Neural progenitor cell (in vitro differentiated cells): Measurements from ENCODE around the gene RAB5B. TPM values are rescaled to one million over a fixed set of nuclear protein-coding genes. Genes with fewer than 3 reads are reported as not detected.
A peak's percentile ranks its signal among the peaks of the same experiment; 100 is the strongest.

Experiments used
- DNase-seq: peaks from one replicate; pipeline ENCODE4 v3.0.0-alpha.2; 2016; ENCODE audit warnings: low spot score
- H2AFZ ChIP-seq: fragments of 200-600 bp; sonication (generic); replicated peaks from 2 replicates; pipeline ENCODE4 v1.6.1; 2016; ENCODE audit warnings: antibody characterized with exemption
- H3F3A ChIP-seq: fragments of 200-600 bp; sonication (generic); 2 replicates; pipeline ENCODE4 v1.6.1; 2016; ENCODE audit warnings: antibody characterized with exemption, low read depth
- H3K27ac ChIP-seq: fragments of 200-600 bp; sonication (generic); 2 replicates; pipeline ENCODE4 v1.5.1; 2016; ENCODE audit warnings: mild to moderate bottlenecking
- H3K27me3 ChIP-seq: fragments of 200-600 bp; sonication (generic); 2 replicates; pipeline ENCODE4 v1.6.1; 2016; ENCODE audit warnings: mild to moderate bottlenecking, moderate library complexity
- H3K36me3 ChIP-seq: fragments of 200-600 bp; sonication (generic); 2 replicates; pipeline ENCODE4 v1.5.1; 2016
- H3K4me1 ChIP-seq: fragments of 200-600 bp; sonication (generic); 2 replicates; pipeline ENCODE4 v1.6.1; 2016; ENCODE audit warnings: mixed run types
- H3K4me2 ChIP-seq: fragments of 200-600 bp; sonication (generic); 2 replicates; pipeline ENCODE4 v1.6.1; 2016
- H3K4me3 ChIP-seq: fragments of 200-600 bp; sonication (generic); 2 replicates; pipeline ENCODE4 v1.5.1; 2016
- H3K79me2 ChIP-seq: fragments of 200-600 bp; sonication (generic); 2 replicates; pipeline ENCODE4 v1.6.1; 2016; ENCODE audit warnings: low read depth
- H3K9ac ChIP-seq: fragments of 200-600 bp; sonication (generic); 2 replicates; pipeline ENCODE4 v1.6.1; 2016
- H3K9me3 ChIP-seq: fragments of 200-600 bp; sonication (generic); 2 replicates; pipeline ENCODE4 v1.5.1; 2016; ENCODE audit warnings: low read depth
- H4K20me1 ChIP-seq: fragments of 200-600 bp; sonication (generic); 2 replicates; pipeline ENCODE4 v1.6.1; 2016; ENCODE audit warnings: low read depth
- H3K27ac Mint-ChIP-seq: 3 replicates; pipeline ENCODE4 v1.8.0; 2021; ENCODE audit warnings: mixed read lengths
- H3K27me3 Mint-ChIP-seq: 2 replicates; pipeline ENCODE4 v1.8.0; 2022; ENCODE audit warnings: low read depth, mild to moderate bottlenecking, inconsistent platforms, moderate library complexity, mixed read lengths; ENCODE audit not compliant: insufficient read depth
- H3K36me3 Mint-ChIP-seq: 3 replicates; pipeline ENCODE4 v1.8.0; 2021; ENCODE audit warnings: mixed read lengths
- H3K4me1 Mint-ChIP-seq: 3 replicates; pipeline ENCODE4 v1.8.0; 2021; ENCODE audit warnings: mixed read lengths
- H3K4me3 Mint-ChIP-seq: 3 replicates; pipeline ENCODE4 v1.8.0; 2021; ENCODE audit warnings: mild to moderate bottlenecking, moderate library complexity, mixed read lengths
- H3K9me3 Mint-ChIP-seq: 3 replicates; pipeline ENCODE4 v1.8.0; 2020; ENCODE audit warnings: mixed read lengths
- EZH2 ChIP-seq: fragments of 200-600 bp; sonication (generic); IDR thresholded peaks from 2 replicates; pipeline ENCODE4 v1.6.1; 2017; ENCODE audit warnings: antibody characterized with exemption, mild to moderate bottlenecking, moderate library complexity
- EZH2phosphoT487 ChIP-seq: fragments of 200-600 bp; sonication (generic); IDR thresholded peaks from 2 replicates; pipeline ENCODE4 v1.6.1; 2017; ENCODE audit warnings: antibody characterized with exemption
- total RNA-seq: library from RNA; depleted of rRNA; stranded (reverse); fragments of >200 nt; gene quantifications from 2 replicates; pipeline ENCODE4 v1.2.3, GENCODE V29; 2015; ENCODE audit warnings: low replicate concordance
- TF ChIP-seq, protein P1 (sequence below): fragments of 200-600 bp; sonication (generic); IDR thresholded peaks from 2 replicates; pipeline ENCODE4 v1.5.1; 2017; ENCODE audit warnings: antibody characterized with exemption, mild to moderate bottlenecking

RAB5B gene
- total RNA-seq, 1 donor from 2014 or later: 62.9 TPM

DNA sequence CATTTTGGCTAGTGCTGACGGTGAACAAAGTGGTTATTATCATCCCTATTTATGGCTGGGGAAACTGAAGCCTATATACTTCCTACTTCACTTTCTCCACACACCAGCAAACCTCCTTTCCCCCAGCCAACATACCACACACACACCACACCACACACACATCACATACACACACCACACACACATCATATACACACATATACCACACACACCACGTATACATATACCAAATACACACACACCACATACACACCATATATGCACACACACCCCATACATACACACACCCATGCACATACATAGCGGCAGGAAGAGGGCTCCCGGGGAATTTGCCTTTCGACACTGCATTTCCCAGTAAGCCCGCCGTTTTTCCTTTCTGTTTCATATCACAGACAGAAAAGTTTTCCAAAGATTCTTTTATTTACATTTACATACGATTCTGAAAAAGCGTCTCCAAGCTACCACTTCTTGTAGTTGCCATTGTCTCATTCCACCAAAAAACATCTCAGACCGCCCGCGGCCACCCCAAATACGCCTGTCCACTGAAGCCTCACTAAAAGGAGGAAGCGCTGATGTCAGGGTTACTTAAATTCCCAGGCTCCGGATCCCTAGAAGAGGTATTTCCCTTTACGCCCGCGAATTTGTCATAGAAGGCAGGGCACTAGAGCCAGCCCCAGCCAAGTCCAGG lies 823 bp upstream of the RAB5B start:
- Mint-ChIP-seq H3K27ac (no peak overlapping the region), H3K27me3 (no peaks in the 10 kb centered on the region), H3K4me3 (no peak overlapping the region), H3K9me3 (no peaks in the 10 kb centered on the region), H3K4me1 (peaks cover 22% of the 10 kb centered on the region), H3K36me3 (peaks cover 21% of the 10 kb centered on the region)
- TF ChIP-seq, protein P1, sequence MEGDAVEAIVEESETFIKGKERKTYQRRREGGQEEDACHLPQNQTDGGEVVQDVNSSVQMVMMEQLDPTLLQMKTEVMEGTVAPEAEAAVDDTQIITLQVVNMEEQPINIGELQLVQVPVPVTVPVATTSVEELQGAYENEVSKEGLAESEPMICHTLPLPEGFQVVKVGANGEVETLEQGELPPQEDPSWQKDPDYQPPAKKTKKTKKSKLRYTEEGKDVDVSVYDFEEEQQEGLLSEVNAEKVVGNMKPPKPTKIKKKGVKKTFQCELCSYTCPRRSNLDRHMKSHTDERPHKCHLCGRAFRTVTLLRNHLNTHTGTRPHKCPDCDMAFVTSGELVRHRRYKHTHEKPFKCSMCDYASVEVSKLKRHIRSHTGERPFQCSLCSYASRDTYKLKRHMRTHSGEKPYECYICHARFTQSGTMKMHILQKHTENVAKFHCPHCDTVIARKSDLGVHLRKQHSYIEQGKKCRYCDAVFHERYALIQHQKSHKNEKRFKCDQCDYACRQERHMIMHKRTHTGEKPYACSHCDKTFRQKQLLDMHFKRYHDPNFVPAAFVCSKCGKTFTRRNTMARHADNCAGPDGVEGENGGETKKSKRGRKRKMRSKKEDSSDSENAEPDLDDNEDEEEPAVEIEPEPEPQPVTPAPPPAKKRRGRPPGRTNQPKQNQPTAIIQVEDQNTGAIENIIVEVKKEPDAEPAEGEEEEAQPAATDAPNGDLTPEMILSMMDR: no peak
- no peak for TF ChIP-seq EZH2
- TF ChIP-seq EZH2phosphoT487: no peak
- Histone ChIP-seq H3K4me3 (peak overlapping the region; percentile 51), H4K20me1 (peaks cover 15% of the 10 kb centered on the region), H3K27me3 (no peaks in the 10 kb centered on the region), H3K9ac (no peak overlapping the region), H3K27ac (peak overlapping the region; percentile 30), H3K4me2 (peak overlapping the region; percentile 82), H3K9me3 (no peaks in the 10 kb centered on the region), H3F3A (peaks cover 32% of the 10 kb centered on the region), H3K4me1 (peaks cover 7% of the 10 kb centered on the region), H2AFZ (peak overlapping the region; percentile 7), H3K36me3 (no peaks in the 10 kb centered on the region), H3K79me2 (peaks cover 50% of the 10 kb centered on the region)
- no peak for DNase-seq

DNA sequence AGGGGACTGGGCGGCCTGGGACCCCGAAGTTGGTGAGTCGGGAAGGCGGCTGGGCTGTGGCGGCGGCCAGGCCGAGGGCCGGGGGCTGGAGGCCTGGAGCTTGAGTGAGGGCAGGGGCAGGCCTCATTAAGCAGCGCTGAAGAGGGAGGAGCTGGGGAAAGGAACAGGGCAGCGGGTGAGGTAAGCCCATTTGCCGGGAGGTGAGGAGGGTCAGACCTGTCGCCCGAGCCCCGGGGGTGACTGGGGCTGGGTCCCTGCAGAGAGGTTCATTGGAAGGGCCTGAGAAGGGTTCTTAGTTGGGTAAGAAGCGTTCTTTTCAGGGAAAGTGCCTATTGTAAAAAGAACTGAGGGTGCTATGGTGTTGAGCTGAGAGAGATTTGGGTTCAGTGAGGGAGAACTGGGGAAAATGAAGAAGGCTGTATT lies 441 bp downstream of the RAB5B start:
- TF ChIP-seq, protein P1: no peak
- TF ChIP-seq EZH2: no peak
- TF ChIP-seq EZH2phosphoT487: no peak
- H3K27ac Mint-ChIP-seq: no peak overlapping the region
- peaks cover 17% of the 10 kb centered on the region for H3K4me1 Mint-ChIP-seq
- no peaks in the 10 kb centered on the region for H3K9me3 Mint-ChIP-seq
- Histone ChIP-seq H3K27me3 (no peaks in the 10 kb centered on the region), H3K4me2 (peak overlapping the region; percentile 86), H3K36me3 (no peaks in the 10 kb centered on the region), H3F3A (peaks cover 32% of the 10 kb centered on the region), H3K9ac (peak overlapping the region; percentile 80), H3K9me3 (no peaks in the 10 kb centered on the region), H3K27ac (peak overlapping the region; percentile 74), H3K79me2 (peaks cover 52% of the 10 kb centered on the region), H3K4me1 (peaks cover 6% of the 10 kb centered on the region), H3K4me3 (peak overlapping the region; percentile 86), H2AFZ (peak overlapping the region; percentile 31), H4K20me1 (peaks cover 16% of the 10 kb centered on the region)
- no peaks in the 10 kb centered on the region for H3K27me3 Mint-ChIP-seq
- no peak overlapping the region for H3K4me3 Mint-ChIP-seq
- DNase-seq: no peak
- peaks cover 25% of the 10 kb centered on the region for H3K36me3 Mint-ChIP-seq

DNA sequence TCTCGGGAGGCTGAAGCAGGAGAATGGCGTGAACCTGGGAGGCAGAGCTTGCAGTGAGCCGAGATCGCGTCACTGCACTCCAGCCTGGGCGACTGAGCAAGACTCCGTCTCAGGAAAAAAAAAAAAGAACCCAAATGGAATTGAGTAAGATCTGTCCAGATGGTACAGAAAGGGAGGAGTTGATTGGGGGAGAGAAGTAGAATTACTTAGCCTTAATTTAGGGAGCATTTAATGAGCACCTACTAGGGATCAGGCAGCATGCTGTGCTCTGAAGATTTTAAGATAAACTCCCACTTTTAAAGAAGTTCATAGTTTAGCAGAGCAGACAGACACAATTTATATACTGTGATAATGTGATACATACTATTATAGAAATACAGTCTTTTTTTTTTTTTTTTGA lies 4.5 kb downstream of the RAB5B start:
- DNase-seq: no peak
- H3K9me3 Mint-ChIP-seq: no peaks in the 10 kb centered on the region
- no peak overlapping the region for H3K4me3 ChIP-seq
- no peak overlapping the region for H3K4me3 Mint-ChIP-seq
- H4K20me1 ChIP-seq: peaks cover 28% of the 10 kb centered on the region
- H3F3A ChIP-seq: peaks cover 15% of the 10 kb centered on the region
- H3K9me3 ChIP-seq: no peaks in the 10 kb centered on the region
- H3K4me1 Mint-ChIP-seq: peaks cover 9% of the 10 kb centered on the region
- peaks cover 6% of the 10 kb centered on the region for H3K4me1 ChIP-seq
- no peak overlapping the region for H3K27ac Mint-ChIP-seq
- no peaks in the 10 kb centered on the region for H3K36me3 ChIP-seq
- no peaks in the 10 kb centered on the region for H3K27me3 Mint-ChIP-seq
- H2AFZ ChIP-seq: no peak overlapping the region
- no peak overlapping the region for H3K27ac ChIP-seq
- H3K36me3 Mint-ChIP-seq: peaks cover 31% of the 10 kb centered on the region
- H3K4me2 ChIP-seq: no peak overlapping the region
- peaks cover 77% of the 10 kb centered on the region for H3K79me2 ChIP-seq
- no peaks in the 10 kb centered on the region for H3K27me3 ChIP-seq
- TF ChIP-seq EZH2: no peak
- TF ChIP-seq, protein P1: no peak
- no peak for TF ChIP-seq EZH2phosphoT487
- no peak overlapping the region for H3K9ac ChIP-seq
